OCI-LY7 (cell line): ENCODE measurements around the gene INSM1. TPM values are rescaled to one million over a fixed set of nuclear protein-coding genes. Genes with fewer than 3 reads are reported as not detected.

Experiments used
- BruUV-seq: library from RNA; stranded (reverse); fragments of 400-500 nt; replicated peaks from 2 replicates; lab custom pipeline; 2021; lab: Mats Ljungman, UMichigan
- CTCF ChIA-PET: fragments of 300-600 bp; sonication (Branson Sonifier 250); formaldehyde crosslinking; loops from one replicate; lab custom pipeline; 2022; ENCODE audit warnings: antibody characterized with exemption; ENCODE audit not compliant: unreplicated experiment; lab: Charles Lee
- POLR2A ChIA-PET: fragments of 300-600 bp; sonication (Branson Sonifier 250); formaldehyde crosslinking; loops from one replicate; lab custom pipeline; 2022; ENCODE audit warnings: antibody characterized with exemption; lab: Charles Lee
- DNase-seq: peaks from one replicate; pipeline ENCODE4 v3.0.0-alpha.2; 2015; ENCODE audit warnings: low spot score
- H2AFZ ChIP-seq: fragments of 200-600 bp; sonication (generic), shearing (Covaris generic); 2 replicates; pipeline ENCODE4 v1.6.1; 2014; ENCODE audit warnings: mild to moderate bottlenecking, antibody characterized with exemption, low read length, moderate library complexity
- H3K27ac ChIP-seq: fragments of 200-600 bp; sonication (generic); 2 replicates; pipeline ENCODE4 v1.5.1; 2014; ENCODE audit warnings: mixed run types, low read depth, mild to moderate bottlenecking, moderate library complexity, low read length, inconsistent platforms; ENCODE audit not compliant: poor library complexity, severe bottlenecking
- H3K36me3 ChIP-seq: fragments of 200-600 bp; sonication (generic); 2 replicates; pipeline ENCODE4 v1.6.1; 2014; ENCODE audit warnings: mild to moderate bottlenecking, antibody characterized with exemption, low read length, moderate library complexity, mixed read lengths; ENCODE audit not compliant: insufficient read depth
- H3K4me1 ChIP-seq: fragments of 200-600 bp; sonication (generic); 2 replicates; pipeline ENCODE4 v1.5.1; 2014; ENCODE audit warnings: mild to moderate bottlenecking, low read length; ENCODE audit not compliant: insufficient read depth, poor library complexity, severe bottlenecking
- H3K4me2 ChIP-seq: fragments of 200-600 bp; sonication (generic); 2 replicates; pipeline ENCODE4 v1.6.1; 2014; ENCODE audit warnings: mild to moderate bottlenecking, low read length
- H3K4me3 ChIP-seq: fragments of 200-600 bp; sonication (generic); 2 replicates; pipeline ENCODE4 v1.5.1; 2014; ENCODE audit warnings: mild to moderate bottlenecking, low read depth, low read length; ENCODE audit not compliant: poor library complexity, severe bottlenecking
- H3K79me2 ChIP-seq: fragments of 200-600 bp; sonication (generic); 2 replicates; pipeline ENCODE4 v1.6.1; 2016; ENCODE audit warnings: low read depth, mild to moderate bottlenecking, low read length, moderate library complexity, mixed read lengths; ENCODE audit not compliant: insufficient read depth
- H3K9me2 ChIP-seq: fragments of 200-600 bp; sonication (generic); 2 replicates; pipeline ENCODE4 v1.6.1; 2016; ENCODE audit warnings: mild to moderate bottlenecking, low read length, mixed read lengths; ENCODE audit not compliant: insufficient read depth
- H3K9me3 ChIP-seq: fragments of 200-600 bp; sonication (generic); 2 replicates; pipeline ENCODE4 v1.6.1; 2014; ENCODE audit warnings: mild to moderate bottlenecking, mixed run types, low read length, mixed read lengths
- H4K20me1 ChIP-seq: fragments of 200-600 bp; sonication (generic); 2 replicates; pipeline ENCODE4 v1.6.1; 2014; ENCODE audit warnings: mild to moderate bottlenecking, antibody characterized with exemption, low read length, moderate library complexity, mixed read lengths; ENCODE audit not compliant: insufficient read depth
- EZH2phosphoT487 ChIP-seq: fragments of 200-600 bp; sonication (generic); IDR thresholded peaks from 2 replicates; pipeline ENCODE4 v1.6.1; 2018; ENCODE audit warnings: low read depth, borderline replicate concordance, mild to moderate bottlenecking, mixed run types, antibody characterized with exemption, low read length, moderate library complexity, mixed read lengths
- intact Hi-C: fragments of 100-400 bp; cut with micrococcal nuclease; formaldehyde crosslinking; loops from one replicate; pipeline ENCODE4 v1.10.0; 2022; ENCODE audit not compliant: unreplicated experiment
- total RNA-seq, 2 experiments: library from RNA; depleted of rRNA in 1 of 2; stranded (reverse); fragments of >200 nt in 1 of 2; shearing (Covaris generic) in 1 of 2; gene quantifications; 2 replicates each; pipeline ENCODE4 v1.2.3, GENCODE V29; 2014 to 2022
- TF ChIP-seq, protein P1 (sequence below): fragments of 200-600 bp; sonication (generic); conservative IDR thresholded peaks from 2 replicates; pipeline ENCODE4 v1.5.1; 2014; ENCODE audit warnings: mild to moderate bottlenecking, antibody characterized with exemption, low read length, moderate library complexity, mixed read lengths

The INSM1 gene
- total RNA-seq, 2 experiments from 2014 or later: not detected

DNA sequence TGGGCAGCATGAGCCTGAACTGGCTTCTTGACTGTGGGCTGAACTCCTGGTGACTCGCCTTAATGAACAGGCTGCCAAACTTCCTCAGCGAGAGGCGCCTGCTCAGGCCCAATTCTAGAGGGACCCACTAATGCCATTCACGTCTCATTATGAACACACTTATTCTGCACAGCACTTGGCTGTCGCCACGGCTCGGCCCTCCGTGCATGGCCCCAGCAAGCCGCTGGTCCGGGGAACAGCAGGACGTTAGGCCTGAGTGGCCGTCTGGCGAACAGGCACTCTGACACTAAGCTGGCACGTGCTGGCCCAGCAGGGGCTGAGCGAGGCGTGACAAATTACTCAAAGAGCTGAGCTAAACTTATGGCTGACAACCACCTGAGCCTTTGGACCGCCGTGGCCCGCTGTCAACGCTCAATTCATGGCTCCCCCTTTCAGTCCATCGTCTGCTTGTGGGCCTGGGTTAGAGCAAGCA is 45.9 kb downstream of the INSM1 start:
- ChIA-PET CTCF (no interaction called here), POLR2A (no interaction called here)
- H3K4me1 ChIP-seq: no peaks in the 10 kb centered on the region
- DNase-seq: no peak
- H3K9me3 ChIP-seq: no peaks in the 10 kb centered on the region
- no peaks in the 10 kb centered on the region for H3K36me3 ChIP-seq
- H3K4me2 ChIP-seq: no peak overlapping the region
- no peak overlapping the region for H3K4me3 ChIP-seq
- H3K9me2 ChIP-seq: no peaks in the 10 kb centered on the region
- no peak for TF ChIP-seq EZH2phosphoT487
- TF ChIP-seq, protein P1, sequence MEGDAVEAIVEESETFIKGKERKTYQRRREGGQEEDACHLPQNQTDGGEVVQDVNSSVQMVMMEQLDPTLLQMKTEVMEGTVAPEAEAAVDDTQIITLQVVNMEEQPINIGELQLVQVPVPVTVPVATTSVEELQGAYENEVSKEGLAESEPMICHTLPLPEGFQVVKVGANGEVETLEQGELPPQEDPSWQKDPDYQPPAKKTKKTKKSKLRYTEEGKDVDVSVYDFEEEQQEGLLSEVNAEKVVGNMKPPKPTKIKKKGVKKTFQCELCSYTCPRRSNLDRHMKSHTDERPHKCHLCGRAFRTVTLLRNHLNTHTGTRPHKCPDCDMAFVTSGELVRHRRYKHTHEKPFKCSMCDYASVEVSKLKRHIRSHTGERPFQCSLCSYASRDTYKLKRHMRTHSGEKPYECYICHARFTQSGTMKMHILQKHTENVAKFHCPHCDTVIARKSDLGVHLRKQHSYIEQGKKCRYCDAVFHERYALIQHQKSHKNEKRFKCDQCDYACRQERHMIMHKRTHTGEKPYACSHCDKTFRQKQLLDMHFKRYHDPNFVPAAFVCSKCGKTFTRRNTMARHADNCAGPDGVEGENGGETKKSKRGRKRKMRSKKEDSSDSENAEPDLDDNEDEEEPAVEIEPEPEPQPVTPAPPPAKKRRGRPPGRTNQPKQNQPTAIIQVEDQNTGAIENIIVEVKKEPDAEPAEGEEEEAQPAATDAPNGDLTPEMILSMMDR: no peak
- intact Hi-C loops: no loop called here
- no peak overlapping the region for H2AFZ ChIP-seq
- no TSS peak for BruUV-seq
- no peaks in the 10 kb centered on the region for H4K20me1 ChIP-seq
- H3K27ac ChIP-seq: no peak overlapping the region
- no peaks in the 10 kb centered on the region for H3K79me2 ChIP-seq

DNA sequence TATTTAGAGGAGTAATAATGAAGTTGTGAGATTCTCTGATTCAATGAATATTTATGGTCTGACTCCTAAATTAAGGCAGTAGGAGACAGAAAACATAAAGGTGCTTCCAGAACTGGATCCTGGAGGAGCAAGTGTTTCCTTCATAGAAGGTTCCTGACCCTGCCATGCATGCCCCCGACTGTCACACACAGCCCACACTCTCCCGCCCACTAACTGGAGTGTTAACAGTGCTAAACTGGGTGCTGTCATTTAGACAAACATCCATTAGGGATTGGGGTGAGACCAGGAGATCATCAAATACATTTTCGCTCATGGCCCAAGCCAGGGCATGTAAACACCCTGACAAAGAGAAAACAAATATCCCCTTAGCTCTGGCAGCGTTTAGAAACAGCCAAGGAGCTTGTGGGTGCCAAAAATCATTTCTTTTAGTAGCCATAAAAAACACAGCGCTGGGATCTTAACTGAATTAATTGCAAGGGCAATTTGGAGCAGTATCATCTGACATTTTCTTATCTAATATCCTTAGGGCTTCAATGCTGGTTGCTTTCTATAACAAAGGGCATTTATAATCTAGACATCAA is 46.8 kb downstream of the INSM1 start:
- no peaks in the 10 kb centered on the region for H3K79me2 ChIP-seq
- BruUV-seq: no TSS peak
- TF ChIP-seq, protein P1: no peak
- TF ChIP-seq EZH2phosphoT487: no peak

DNA sequence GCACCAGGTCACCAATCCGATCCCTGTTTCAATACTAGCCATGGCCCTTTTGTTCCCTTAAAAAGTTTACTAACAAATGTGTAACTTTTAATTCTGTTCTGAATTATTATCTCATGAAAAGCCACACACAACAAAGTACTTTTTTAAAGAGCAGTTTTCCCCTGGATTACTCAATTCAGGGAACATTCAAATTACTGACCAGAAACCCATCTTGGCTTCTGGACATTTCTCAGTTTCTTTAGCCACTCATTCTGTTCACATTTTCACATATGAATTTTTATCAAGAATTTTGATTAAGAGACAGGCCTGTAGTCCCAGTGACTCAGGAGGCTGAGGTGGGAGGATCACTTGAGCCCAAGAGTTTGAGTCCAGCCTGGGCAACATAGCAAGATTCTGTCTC is 47.4 kb downstream of the INSM1 start:
- TF ChIP-seq EZH2phosphoT487: no peak
- TF ChIP-seq, protein P1: no peak
- H3K79me2 ChIP-seq: no peaks in the 10 kb centered on the region
- H2AFZ ChIP-seq: no peak overlapping the region
- intact Hi-C loops: no loop called here
- no TSS peak for BruUV-seq
- ChIA-PET CTCF (no interaction called here), POLR2A (no interaction called here)
- no peak for DNase-seq
- no peaks in the 10 kb centered on the region for H3K36me3 ChIP-seq
- H3K4me2 ChIP-seq: no peak overlapping the region
- H3K4me1 ChIP-seq: no peaks in the 10 kb centered on the region
- no peak overlapping the region for H3K27ac ChIP-seq
- H3K9me3 ChIP-seq: no peaks in the 10 kb centered on the region
- no peak overlapping the region for H3K4me3 ChIP-seq
- no peaks in the 10 kb centered on the region for H4K20me1 ChIP-seq
- H3K9me2 ChIP-seq: no peaks in the 10 kb centered on the region

More for the DNA sequence above, 46.8 kb downstream of the INSM1 start:
- Histone ChIP-seq H3K27ac (no peak overlapping the region), H3K9me2 (no peaks in the 10 kb centered on the region), H3K4me3 (no peak overlapping the region), H3K9me3 (no peaks in the 10 kb centered on the region), H3K36me3 (no peaks in the 10 kb centered on the region), H3K4me1 (no peaks in the 10 kb centered on the region), H4K20me1 (no peaks in the 10 kb centered on the region), H3K4me2 (no peak overlapping the region), H2AFZ (no peak overlapping the region)
- POLR2A ChIA-PET: no interaction called here
- no peak for DNase-seq
- CTCF ChIA-PET: no interaction called here
- intact Hi-C loops: no loop called here
